DMS79 treated with DMSO at 0.1 percent for 48 hours (cell line): ENCODE data around the gene HIKESHI.

Source experiments
- DNase-seq: peaks from one replicate; lab custom pipeline; 2025; lab: John Stamatoyannopoulos, UW

Gene HIKESHI

DNA sequence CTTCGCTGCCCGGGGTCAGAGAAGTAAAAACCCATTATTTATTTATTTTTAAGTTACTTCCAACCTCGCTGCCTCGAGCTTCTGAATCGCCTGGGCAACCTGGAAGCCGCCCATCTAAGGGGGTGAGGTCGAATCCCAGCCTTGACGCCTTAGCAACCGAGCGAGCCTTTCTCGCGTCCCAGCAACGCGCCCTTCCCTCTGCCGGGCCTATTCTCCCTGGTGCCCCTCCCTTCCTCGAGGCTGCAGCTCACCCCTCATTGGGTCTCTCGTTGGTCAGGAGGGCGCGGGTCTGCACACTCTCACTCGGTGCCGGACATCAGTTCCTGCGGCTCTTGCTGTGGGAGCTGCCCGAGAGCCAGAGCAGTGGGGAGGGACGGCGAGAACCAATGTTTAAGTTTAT lies 72.5 kb downstream of the HIKESHI start, which contains the start of gene CCDC81:
Gene CCDC81, plus strand, starts transcription at position 302 of the 400 bp plus-strand sequence. CDS start 277 bp downstream, outside the sequence.
- no peak for DNase-seq

DNA sequence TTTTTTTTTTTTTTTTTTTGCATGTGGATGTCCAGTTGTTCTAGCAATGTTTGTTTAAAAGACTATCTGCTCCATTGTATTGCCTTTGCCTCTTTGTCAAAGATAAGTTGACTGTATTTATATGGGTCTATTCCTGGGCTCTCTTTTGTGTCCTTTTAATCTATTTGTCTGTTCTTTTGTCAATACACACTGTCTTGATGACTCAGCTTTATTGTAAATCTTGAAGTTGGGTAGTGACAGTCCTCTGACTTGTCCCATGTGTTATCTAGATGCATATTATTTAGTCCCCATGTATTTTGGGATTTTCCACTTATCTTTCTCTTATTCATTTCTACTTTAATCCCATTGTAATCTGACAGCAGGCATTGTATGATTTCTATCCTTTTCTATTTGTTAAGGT lies 75.9 kb downstream of the HIKESHI start:
- no peak for DNase-seq

DNA sequence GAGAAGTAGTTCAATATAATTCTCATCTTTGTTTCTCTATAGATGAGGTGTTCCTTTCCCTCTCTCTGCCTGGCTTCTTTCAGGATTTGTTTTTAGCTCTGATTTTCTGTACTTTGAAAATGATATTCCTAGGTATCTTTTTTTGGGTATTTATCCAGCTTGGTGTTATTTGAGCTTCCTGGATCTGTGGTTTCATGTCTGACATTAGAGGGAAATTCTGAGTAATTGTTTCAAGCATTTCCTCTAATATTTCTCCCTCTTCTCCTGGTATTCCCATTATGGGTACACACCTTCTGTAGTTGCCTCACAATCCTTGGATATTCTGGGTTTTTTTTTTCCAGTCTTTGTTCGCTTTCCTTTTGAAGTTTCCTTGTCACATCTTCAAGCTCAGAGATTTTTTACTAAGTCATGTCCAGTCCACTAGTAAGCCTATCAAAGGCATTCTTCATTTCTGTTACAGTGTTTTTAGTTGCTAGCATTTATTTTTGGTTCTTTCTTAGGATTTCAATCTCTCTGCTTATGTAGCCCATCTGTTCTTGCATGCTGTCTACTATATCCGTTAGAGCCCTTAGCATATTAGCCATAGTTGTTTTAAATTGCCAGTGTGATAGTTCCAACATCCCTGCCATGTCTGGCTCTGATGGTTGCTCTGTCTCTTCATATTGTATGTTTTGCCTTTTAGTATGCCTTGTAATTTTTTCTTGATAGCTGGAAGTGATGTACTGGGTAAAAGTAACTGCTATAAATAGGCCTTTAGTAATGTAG lies 78.4 kb downstream of the HIKESHI start:
- no peak for DNase-seq

DNA sequence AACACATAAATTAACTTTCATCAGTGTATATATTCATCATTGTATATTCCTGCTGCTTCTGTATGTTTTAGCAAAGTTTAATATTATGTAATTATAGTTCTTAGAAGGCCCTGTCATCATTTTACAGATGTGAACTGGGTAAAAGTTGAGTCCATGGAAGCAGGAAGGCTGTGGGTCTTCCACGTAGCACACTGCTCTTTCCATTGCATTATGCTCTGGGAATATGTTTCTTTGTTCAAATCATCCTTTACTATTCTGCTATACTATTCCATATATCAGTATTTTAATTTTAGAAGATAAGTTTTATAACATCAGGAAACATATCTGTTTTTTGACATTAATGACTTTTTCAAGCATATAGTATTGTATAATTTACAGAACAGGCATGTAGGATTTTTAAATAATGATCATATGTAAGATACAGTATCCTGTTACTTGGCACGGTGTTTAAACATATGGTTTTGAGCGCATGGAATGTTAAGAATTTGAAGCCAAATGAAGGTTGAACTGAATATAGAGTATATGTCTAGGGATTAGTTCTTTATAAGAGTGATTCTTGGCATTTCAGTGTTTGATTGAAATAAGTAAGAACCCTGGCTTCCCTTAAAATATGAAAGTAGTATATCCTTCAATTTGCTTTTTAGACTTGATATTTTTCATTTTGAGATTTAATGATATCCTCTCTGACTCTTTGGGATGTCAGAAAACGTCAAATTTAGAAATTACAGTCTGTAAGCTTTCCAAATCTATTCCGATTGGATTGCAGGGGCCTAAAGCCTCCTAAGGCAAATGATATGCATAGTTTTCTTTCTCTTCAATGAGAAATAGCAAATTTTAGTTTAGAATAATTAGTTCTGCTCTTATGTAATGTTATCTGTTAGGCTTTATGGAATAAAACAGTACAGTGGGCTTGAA lies 81.3 kb downstream of the HIKESHI start:
- no peak for DNase-seq

DNA sequence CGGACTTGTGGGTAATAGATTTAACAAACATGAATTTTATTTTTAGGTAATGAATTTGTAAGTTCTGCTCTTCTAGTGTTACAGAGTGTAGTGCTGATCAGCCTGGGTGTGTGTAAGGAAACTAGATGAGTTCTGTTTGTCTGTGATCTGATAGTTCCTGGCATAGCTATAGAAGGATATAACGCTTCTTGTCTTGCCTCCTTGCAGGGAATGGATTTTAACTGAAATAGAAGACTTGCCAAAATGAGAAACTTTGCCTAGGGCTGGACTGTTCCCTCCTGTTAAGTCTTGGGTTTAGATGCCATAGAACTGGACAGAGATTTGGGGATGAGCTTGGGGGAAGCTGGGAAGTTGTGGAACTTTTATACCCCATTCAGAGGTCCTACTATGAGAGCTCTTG lies 84.2 kb downstream of the HIKESHI start:
- no peak for DNase-seq

DNA sequence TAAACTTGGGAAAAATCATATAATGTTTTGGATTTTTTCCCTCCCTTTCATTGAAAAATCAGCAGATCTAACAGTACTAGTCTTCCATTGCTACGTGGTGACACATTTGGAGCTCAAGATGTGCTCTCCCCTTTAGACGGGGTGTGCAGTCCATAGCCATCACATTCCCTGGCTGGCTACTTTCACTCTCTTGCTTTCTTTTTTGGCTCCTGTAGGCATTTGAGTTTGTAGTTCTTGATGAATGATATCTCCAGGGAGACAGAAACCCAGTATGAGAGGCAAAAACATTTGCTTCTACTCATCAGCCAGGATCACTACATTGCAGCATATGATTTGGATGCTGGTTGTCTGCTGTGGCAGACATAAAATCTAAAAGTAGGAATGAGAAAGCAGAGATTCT lies 84.7 kb downstream of the HIKESHI start:
- DNase-seq = no peak

DNA sequence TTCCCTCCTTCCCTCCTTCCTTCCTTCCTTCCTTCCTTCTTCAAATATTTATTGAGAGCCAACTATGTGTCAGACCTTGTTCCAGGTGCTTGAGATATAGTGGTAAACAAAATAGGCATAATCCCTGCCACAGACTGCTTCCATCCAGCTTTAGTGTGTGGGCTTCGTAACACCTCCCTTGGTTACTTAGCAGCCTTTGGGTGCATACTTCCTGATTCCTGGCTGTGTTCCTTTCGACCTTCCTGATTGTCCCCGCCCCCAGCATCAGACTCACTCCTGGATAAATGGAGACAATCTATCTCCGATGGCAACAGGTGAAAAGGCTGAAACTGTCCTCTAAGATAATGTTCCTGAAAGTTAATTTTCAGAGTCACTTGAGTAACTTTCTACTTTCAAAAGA lies 86.2 kb downstream of the HIKESHI start:
- DNase-seq = no peak

DNA sequence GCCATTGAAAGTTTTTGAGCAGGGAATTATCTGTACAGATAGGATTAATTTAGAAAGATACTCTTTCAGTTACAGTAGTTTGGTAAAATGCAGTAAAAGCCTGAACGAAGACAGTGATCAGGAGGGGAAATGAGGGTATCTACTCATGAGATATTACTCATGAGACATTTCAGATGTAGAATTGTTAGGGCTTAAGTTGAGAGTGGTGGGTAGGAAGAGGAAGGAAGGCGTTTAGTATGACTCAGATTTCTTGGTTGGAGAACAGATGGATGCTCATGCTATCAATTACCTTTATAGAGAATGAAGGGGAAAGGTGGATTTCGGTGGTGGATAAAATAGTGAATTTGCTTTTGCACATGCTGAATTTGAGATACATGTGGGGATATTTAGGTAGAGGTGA lies 88.4 kb downstream of the HIKESHI start:
- DNase-seq = no peak

DNA sequence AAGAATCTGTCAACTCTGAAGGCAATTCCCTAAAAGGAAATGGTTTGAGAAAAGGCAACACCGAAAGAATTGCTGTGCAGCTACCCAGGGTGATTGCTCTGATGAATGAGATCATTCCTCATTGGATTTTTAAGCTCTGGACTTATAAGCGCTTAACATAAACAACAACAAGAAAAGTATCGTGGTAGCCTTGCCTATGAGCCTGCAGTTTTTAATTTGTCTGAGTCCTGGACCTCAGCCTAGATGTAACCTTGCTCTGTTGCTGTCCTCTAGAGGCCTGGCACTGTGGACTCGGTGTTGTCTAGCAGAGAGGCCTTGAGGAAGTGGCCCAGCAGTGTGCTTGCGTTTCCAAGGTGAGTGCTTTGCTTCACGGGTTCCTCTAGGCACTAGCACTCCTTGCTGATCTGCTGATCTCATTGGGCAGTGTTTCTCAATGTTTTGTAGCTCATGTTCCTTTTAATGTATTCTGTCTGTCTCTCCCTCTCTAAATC lies 93.1 kb downstream of the HIKESHI start:
- DNase-seq = no peak
